Right renal cortex interstitium (tissue), 3 donors: ENCODE results near the gene MDM4. TPM values are rescaled to one million over a fixed set of nuclear protein-coding genes. Genes with fewer than 3 reads are reported as not detected.

Experiments used
- DNase-seq, 3 donors: peaks; one replicate each; pipeline ENCODE4 v3.0.0-alpha.2; 2013; ENCODE audit warnings: low read depth in 3 of 3, low spot score in 2 of 3
- polyA plus RNA-seq, 3 donors: library from polyadenylated mRNA; unstranded; fragments of 120-200 nt; gene quantifications; one replicate each; pipeline ENCODE4 v1.2.1, GENCODE V29; 2013; ENCODE audit not compliant: insufficient read length in 3 of 3

Gene MDM4
- polyA plus RNA-seq, 3 donors: 22.0 to 26.6 (median 25.0) TPM

- DNase-seq: no peak
Observed at GRCh38 chr1:204600968-204601367, 84.8 kb downstream of the MDM4 start.

- DNase-seq: no peak
Observed at GRCh38 chr1:204602111-204602579, 85.9 kb downstream of the MDM4 start.

- DNase-seq: no peak
Observed at GRCh38 chr1:204602871-204603542, 86.8 kb downstream of the MDM4 start.

GRCh38 chr1:204605791-204606190, 89.6 kb downstream of the MDM4 start:
- DNase-seq: no peak

Other genes with a start within 250 kb of the MDM4 start
- gene PLEKHA6, start 156.5 kb upstream of the MDM4 start, polyA plus RNA-seq: 10 to 100 TPM; 37.8 to 45.2 (median 39.7) TPM
- 10 to 100 TPM; 39.7 to 43.2 (median 39.7) TPM for gene PPP1R15B, start 104.6 kb upstream of the MDM4 start, polyA plus RNA-seq
- gene PIK3C2B, start 21.6 kb upstream of the MDM4 start, polyA plus RNA-seq: 10 to 100 TPM; 13.6 to 16.2 (median 14.9) TPM
- 10 to 100 TPM; 10.6 to 10.7 (median 10.6) TPM for gene LRRN2, start 169.3 kb downstream of the MDM4 start, polyA plus RNA-seq